H1 (cell line): Measurements from ENCODE around the gene ADM2. TPM values are rescaled to one million over a fixed set of nuclear protein-coding genes. Genes with fewer than 3 reads are reported as not detected.

Experiments
- CTCF ChIA-PET: fragments of 300-600 bp; sonication (Branson Sonifier 250); formaldehyde crosslinking; loops from one replicate; lab custom pipeline; 2021; ENCODE audit not compliant: partially characterized antibody; lab: Charles Lee
- POLR2A ChIA-PET: fragments of 300-600 bp; sonication (Branson Sonifier 250); formaldehyde crosslinking; loops from one replicate; lab custom pipeline; 2021; ENCODE audit warnings: inconsistent platforms; ENCODE audit not compliant: partially characterized antibody; lab: Charles Lee
- DNase-seq, 2 experiments: peaks; one replicate each; pipeline versions ENCODE4 v3.0.0 to v3.0.0-alpha.2; 2010 to 2022; ENCODE audit warnings: low spot score in 2 of 2, low read depth in 1 of 2, mixed read lengths in 1 of 2
- FAIRE-seq: peaks from 2 replicates; lab custom pipeline; 2011; peaks lifted over from hg19 to GRCh38; lab: Jason Lieb, UNC
- H2AFZ ChIP-seq: 2 replicates; pipeline ENCODE4 v1.8.1; 2012; ENCODE audit warnings: low read length, inconsistent platforms
- H2AK5ac ChIP-seq: 2 replicates; pipeline ENCODE4 v1.6.1; 2013; ENCODE audit warnings: low read depth, low read length
- H2BK120ac ChIP-seq: replicated peaks from 2 replicates; pipeline ENCODE3; 2013; ENCODE audit warnings: low read depth, low read length, inconsistent platforms
- H2BK12ac ChIP-seq: 2 replicates; pipeline ENCODE4 v1.6.1; 2013; ENCODE audit warnings: low read depth, low read length
- H2BK15ac ChIP-seq: 2 replicates; pipeline ENCODE4 v1.6.1; 2013; ENCODE audit warnings: low read length
- H2BK20ac ChIP-seq: 2 replicates; pipeline ENCODE4 v1.6.1; 2013; ENCODE audit warnings: low read length
- H2BK5ac ChIP-seq: 2 replicates; pipeline ENCODE4 v1.6.1; 2013; ENCODE audit warnings: low read depth, low read length
- H3K14ac ChIP-seq: 2 replicates; pipeline ENCODE4 v1.6.1; 2013; ENCODE audit warnings: inconsistent platforms; ENCODE audit not compliant: insufficient read length
- H3K18ac ChIP-seq: 2 replicates; pipeline ENCODE4 v1.6.1; 2013; ENCODE audit warnings: low read length; ENCODE audit errors: extremely low read depth
- H3K23ac ChIP-seq: 2 replicates; pipeline ENCODE4 v1.6.1; 2013; ENCODE audit warnings: inconsistent platforms; ENCODE audit not compliant: insufficient read length
- H3K23me2 ChIP-seq: 2 replicates; pipeline ENCODE4 v1.6.1; 2013; ENCODE audit warnings: low read depth, low read length
- H3K27ac ChIP-seq: 2 replicates; pipeline ENCODE4 v1.6.1; 2011; ENCODE audit warnings: low read depth, low read length, inconsistent platforms
- H3K27me3 ChIP-seq, 4 experiments: replicated peaks in 1 of 4; 1 replicate in 1 of 4; 2 replicates in 3 of 4; pipeline versions ENCODE4 v1.6.1 to v1.8.1; 2011 to 2013; ENCODE audit warnings: low read length in 3 of 4, mild to moderate bottlenecking in 3 of 4, inconsistent platforms in 2 of 4, mixed read lengths in 2 of 4, moderate library complexity in 1 of 4; ENCODE audit not compliant: control insufficient read depth in 3 of 4, insufficient read depth in 3 of 4; ENCODE audit errors: extremely low read depth in 1 of 4
- H3K36me3 ChIP-seq, 4 experiments: 2 replicates each; pipeline versions ENCODE4 v1.6.1 to v1.8.1; 2011 to 2013; ENCODE audit warnings: mild to moderate bottlenecking in 4 of 4, low read length in 3 of 4, moderate library complexity in 2 of 4, control low read depth in 1 of 4, inconsistent platforms in 1 of 4; ENCODE audit not compliant: insufficient read depth in 4 of 4, control insufficient read depth in 2 of 4
- H3K4ac ChIP-seq: replicated peaks from 2 replicates; pipeline ENCODE3; 2013; ENCODE audit warnings: low read length, low read depth, mixed read lengths, inconsistent platforms; ENCODE audit not compliant: insufficient read length
- H3K4me1 ChIP-seq, 4 experiments: replicated peaks in 1 of 4; 1 replicate in 1 of 4; 2 replicates in 3 of 4; pipeline versions ENCODE4 v1.6.1 to v1.8.1; 2011 to 2013; ENCODE audit warnings: low read length in 3 of 4, inconsistent platforms in 2 of 4, mixed read lengths in 1 of 4; ENCODE audit not compliant: insufficient read depth in 4 of 4, control insufficient read depth in 3 of 4
- H3K4me2 ChIP-seq, 2 experiments: 2 replicates each; pipeline versions ENCODE4 v1.6.1 to v1.8.1; 2011 to 2013; ENCODE audit warnings: low read depth in 2 of 2, low read length in 2 of 2, control low read depth in 1 of 2, inconsistent platforms in 1 of 2, mild to moderate bottlenecking in 1 of 2; ENCODE audit not compliant: insufficient read depth in 1 of 2
- H3K4me3 ChIP-seq, 4 experiments: fragments of 200-600, 300-600 bp in 1 of 4; sonication (generic), shearing (Covaris generic), sonication (Bioruptor Twin) in 1 of 4; 2 replicates each; pipeline versions ENCODE4 v1.5.1 to v1.8.1; 2011 to 2016; ENCODE audit warnings: low read length in 4 of 4, low read depth in 3 of 4, control low read depth in 2 of 4, inconsistent platforms in 2 of 4, mild to moderate bottlenecking in 2 of 4, mixed read lengths in 1 of 4, moderate library complexity in 1 of 4; ENCODE audit not compliant: insufficient read depth in 2 of 4; ENCODE audit errors: extremely low read depth in 1 of 4
- H3K56ac ChIP-seq: replicated peaks from 2 replicates; pipeline ENCODE3; 2013; ENCODE audit warnings: low read depth, mild to moderate bottlenecking, mixed read lengths, low read length, inconsistent platforms; ENCODE audit not compliant: insufficient read length
- H3K79me1 ChIP-seq: 2 replicates; pipeline ENCODE4 v1.6.1; 2013; ENCODE audit warnings: low read depth, low read length, control low read depth
- H3K79me2 ChIP-seq, 2 experiments: 2 replicates each; pipeline versions ENCODE4 v1.6.1 to v1.8.1; 2012 to 2013; ENCODE audit warnings: low read length in 2 of 2, mild to moderate bottlenecking in 2 of 2, inconsistent platforms in 1 of 2; ENCODE audit not compliant: insufficient read depth in 2 of 2, control insufficient read depth in 1 of 2
- H3K9ac ChIP-seq, 4 experiments: replicated peaks in 1 of 4; 1 replicate in 1 of 4; 2 replicates in 3 of 4; pipeline versions ENCODE4 v1.6.1 to v1.8.1; 2011 to 2013; ENCODE audit warnings: low read depth in 3 of 4, low read length in 3 of 4, control low read depth in 2 of 4, mild to moderate bottlenecking in 2 of 4, moderate library complexity in 2 of 4, inconsistent platforms in 1 of 4; ENCODE audit errors: extremely low read depth in 1 of 4
- H3K9me3 ChIP-seq, 2 experiments: 2 replicates each; pipeline versions ENCODE4 v1.6.1 to v1.8.1; 2012 to 2013; ENCODE audit warnings: mild to moderate bottlenecking in 2 of 2, moderate library complexity in 2 of 2, control low read depth in 1 of 2, inconsistent platforms in 1 of 2, low read depth in 1 of 2, low read length in 1 of 2, mixed read lengths in 1 of 2; ENCODE audit not compliant: insufficient read depth in 2 of 2
- H4K20me1 ChIP-seq, 2 experiments: replicated peaks in 1 of 2; 2 replicates each; pipeline versions ENCODE3 to v1.8.1; 2011 to 2013; ENCODE audit warnings: inconsistent platforms in 2 of 2, low read length in 2 of 2, mild to moderate bottlenecking in 1 of 2; ENCODE audit not compliant: insufficient read depth in 2 of 2, control insufficient read depth in 1 of 2
- H4K5ac ChIP-seq: 2 replicates; pipeline ENCODE4 v1.6.1; 2013; ENCODE audit warnings: low read length, low read depth, mixed read lengths, inconsistent platforms; ENCODE audit not compliant: insufficient read length
- H4K8ac ChIP-seq: 2 replicates; pipeline ENCODE4 v1.8.0; 2013; ENCODE audit warnings: mild to moderate bottlenecking, moderate library complexity, low read length, inconsistent platforms; ENCODE audit not compliant: insufficient read depth; ENCODE audit errors: extremely low read depth
- H4K91ac ChIP-seq: replicated peaks from 2 replicates; pipeline ENCODE3; 2013; ENCODE audit warnings: low read length, mixed read lengths, inconsistent platforms; ENCODE audit not compliant: insufficient read length
- RNF2 ChIP-seq: fragments of 200-900, 300-1000 bp; sonication (generic); IDR thresholded peaks from 2 replicates; pipeline ENCODE4 v1.7.1; 2016; ENCODE audit warnings: borderline replicate concordance, low read depth, mild to moderate bottlenecking, antibody characterized with exemption, low read length; ENCODE audit not compliant: poor library complexity, severe bottlenecking; ENCODE audit errors: missing control alignments
- SP1 ChIP-seq: IDR thresholded peaks from 2 replicates; pipeline ENCODE4 v1.6.1; 2011; ENCODE audit warnings: low read depth, low read length
- TCF12 ChIP-seq: IDR thresholded peaks from 2 replicates; pipeline ENCODE4 v1.6.1; 2011; ENCODE audit warnings: low read depth, mild to moderate bottlenecking, low read length
- YY1 ChIP-seq: IDR thresholded peaks from 2 replicates; pipeline ENCODE4 v1.6.1; 2011; ENCODE audit warnings: low read depth, mild to moderate bottlenecking, low read length
- ZNF274 ChIP-seq: IDR thresholded peaks from 2 replicates; pipeline ENCODE4 v1.7.0; 2012; ENCODE audit warnings: low read length, borderline replicate concordance; ENCODE audit errors: extremely low read depth
- WGBS, 2 experiments: shearing (Covaris generic) in 1 of 2; methylation state at CpG; one replicate each; pipeline versions ENCODE4 v1.1.6 to v1.1.7; 2013 to 2015; ENCODE audit warnings: low lambda C conversion rate in 2 of 2, mixed read lengths in 2 of 2, inconsistent platforms in 1 of 2, low coverage in 1 of 2, missing lambda C conversion rate in 1 of 2; ENCODE audit not compliant: insufficient replicate concordance in 2 of 2, insufficient coverage in 1 of 2, insufficient read length in 1 of 2; ENCODE audit errors: extremely low coverage in 1 of 2, missing lambda C conversion rate in 1 of 2; 5-methylcytosine and 5-hydroxymethylcytosine counted together
- polyA plus RNA-seq, 7 experiments: library from polyadenylated mRNA; depleted of rRNA in 3 of 7; stranded (reverse) in 5 of 7; unstranded in 2 of 7; fragments of >200 nt in 5 of 7; fragments of 200-250 nt in 2 of 7; gene quantifications; 1 replicate in 5 of 7; 2 replicates in 1 of 7; 4 replicates in 1 of 7; pipeline versions ENCODE4 v1.2.1 to v1.2.3, GENCODE V29; 2011 to 2013; ENCODE audit warnings: missing spikeins in 2 of 7, mixed read lengths in 2 of 7
- total RNA-seq: library from RNA; stranded (reverse); fragmentation: NEBNext Ultra II Directional; extraction: Animal tissue kit (Norgen Biotek cat#: 25700); gene quantifications from 2 replicates; pipeline ENCODE4 v1.2.1, GENCODE V29; 2021

ADM2 gene
- total and polyA plus RNA-seq, 2 of the 8 experiments (the other 6 are each of a cell fraction or from before 2014, with no cell fraction given): 3.3 to 7.5 TPM

DNA sequence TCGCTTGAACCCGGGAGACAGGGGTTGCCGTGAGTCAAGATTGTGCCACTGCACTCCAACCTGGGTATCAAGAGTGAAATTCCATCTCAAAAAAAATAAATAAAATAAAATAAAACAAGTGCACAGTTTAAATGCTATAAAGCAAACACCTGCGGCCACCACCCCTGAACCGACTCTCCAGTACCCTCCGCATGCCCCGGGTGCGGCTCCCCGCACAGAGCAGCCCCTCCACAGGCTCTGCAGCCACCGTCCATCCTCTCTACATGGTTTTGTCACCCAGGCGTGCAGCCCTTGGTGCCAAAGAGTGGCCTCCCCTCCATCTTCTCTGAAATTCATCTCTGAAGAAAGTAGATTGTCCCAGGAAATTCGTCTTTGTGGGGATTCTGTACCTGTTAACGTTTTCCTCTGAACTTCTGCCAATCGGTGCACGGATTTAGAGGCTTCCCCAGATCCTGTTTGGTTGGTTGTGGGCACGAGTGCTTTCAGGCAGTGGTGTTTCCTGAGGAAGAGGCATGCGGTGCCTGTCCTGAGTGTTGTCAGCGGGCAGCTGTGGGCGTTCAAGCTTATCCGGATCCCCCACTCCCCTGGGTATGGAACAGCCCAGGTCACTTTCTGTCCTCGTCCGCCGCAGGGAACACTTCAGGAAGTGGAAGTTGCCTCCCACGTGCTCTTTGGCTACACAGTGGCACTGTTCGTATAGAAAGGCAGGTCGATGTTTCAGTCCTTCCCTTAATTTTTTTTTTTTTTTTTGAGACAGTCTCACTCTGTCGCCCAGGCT, 9.4 kb downstream of the ADM2 start:
- Histone ChIP-seq H3K14ac (no peak overlapping the region), H3K36me3 (no peaks in the 10 kb centered on the region), H3K79me2 (no peaks in the 10 kb centered on the region), H3K4me3 (no peak overlapping the region), H3K56ac (no peak overlapping the region), H3K4me1 (no peaks in the 10 kb centered on the region; a peak in 1 of 7 replicates), H3K4me2 (no peak overlapping the region), H3K27ac (no peak overlapping the region), H2BK20ac (no peak overlapping the region), H3K27me3 (peaks cover 0 to 2% (median 0%) of the 10 kb centered on the region in 4 experiments; a peak in 1 of 7 replicates), H2AK5ac (no peak overlapping the region), H2BK5ac (no peak overlapping the region)
- POLR2A ChIA-PET: interaction anchor here (0.7 to 0.8 kb wide), 2 partner anchors 12 to 13 kb away, joined by 3 read pairs; no protein-coding TSS in a partner anchor
- DNase-seq: no peak
- TF ChIP-seq TCF12 (no peak), ZNF274 (no peak), RNF2 (no peak), YY1 (no peak), SP1 (no peak)
- TF ChIP-seq, all 59 proteins: peak for 0
- Histone ChIP-seq H3K18ac (no peak overlapping the region), H2BK120ac (no peak overlapping the region), H3K79me1 (no peaks in the 10 kb centered on the region), H4K20me1 (no peaks in the 10 kb centered on the region), H2BK15ac (no peak overlapping the region), H4K5ac (no peak overlapping the region), H2AFZ (no peak overlapping the region), H4K8ac (no peak overlapping the region), H3K9ac (no peak overlapping the region), H2BK12ac (0 out of 2 replicates have a peak overlapping the region, but pooled peaks have one; percentile 27), H4K91ac (no peak overlapping the region), H3K4ac (no peak overlapping the region), H3K9me3 (no peaks in the 10 kb centered on the region), H3K23me2 (no peaks in the 10 kb centered on the region), H3K23ac (no peak overlapping the region)
- FAIRE-seq: no peak
- 87% methylated on average over 26 of the region's 27 CpGs; no CpG with 5 or more reads in 1 of the 2 experiments for WGBS, 2 experiments
- CTCF ChIA-PET: interaction anchor here (0.6 to 2.3 kb wide), 5 partner anchors 7 to 43 kb away, joined by 3 to 11 read pairs (median 5); no protein-coding TSS in a partner anchor
